Kidney epithelial cell (primary cell): ENCODE results near the gene CABLES1. TPM values are rescaled to one million over a fixed set of nuclear protein-coding genes. Genes with fewer than 3 reads are reported as not detected.
A peak's percentile ranks its signal among the peaks of the same experiment; 100 is the strongest.

Experiments used
- DNase-seq: peaks from one replicate; pipeline ENCODE4 v3.0.0-alpha.2; 2010; ENCODE audit warnings: low read depth
- H3K27me3 ChIP-seq: 2 replicates; pipeline ENCODE4 v1.6.0; 2011; ENCODE audit warnings: low read length; ENCODE audit not compliant: control insufficient read depth, insufficient read depth
- H3K36me3 ChIP-seq: 2 replicates; pipeline ENCODE4 v1.5.1; 2011; ENCODE audit warnings: low read length; ENCODE audit not compliant: control insufficient read depth, insufficient read depth
- H3K4me3 ChIP-seq: 2 replicates; pipeline ENCODE4 v1.5.1; 2011; ENCODE audit warnings: low read depth, mild to moderate bottlenecking, control low read depth, low read length
- CTCF ChIP-seq: IDR thresholded peaks from 2 replicates; pipeline ENCODE4 v1.5.1; 2011; ENCODE audit warnings: mild to moderate bottlenecking, moderate library complexity, low read length, control low read depth, inconsistent platforms; ENCODE audit not compliant: insufficient read depth, poor library complexity, severe bottlenecking
- total RNA-seq: library from RNA; depleted of rRNA; stranded (reverse); fragments of >200 nt; gene quantifications from 2 replicates; pipeline ENCODE4 v1.2.3, GENCODE V29; 2015

CABLES1 gene
- total RNA-seq, 1 donor from 2014 or later, result 9.6 TPM

DNA sequence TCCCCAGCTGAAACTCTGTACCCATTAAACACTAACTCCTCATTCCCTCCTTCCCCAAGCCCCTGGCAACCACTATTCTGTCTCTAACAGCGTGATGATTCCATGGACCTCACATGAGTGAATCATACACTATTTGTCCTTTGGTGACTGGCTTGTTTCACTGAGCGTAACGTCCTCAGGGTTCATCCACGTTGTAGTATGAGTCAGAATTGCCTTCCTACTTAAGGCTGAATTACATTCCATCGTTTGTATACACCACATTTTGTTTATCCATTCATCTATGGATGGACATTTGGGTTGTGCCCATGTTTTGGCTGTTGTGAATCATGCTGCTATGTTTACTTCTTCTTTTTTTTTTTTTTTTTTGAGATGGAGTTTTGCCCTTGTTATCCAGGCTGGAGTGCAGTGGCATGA lies 19.6 kb upstream of the CABLES1 start:
- TF ChIP-seq CTCF, result no peak
- Histone ChIP-seq H3K4me3 (no peak overlapping the region), H3K36me3 (no peaks in the 10 kb centered on the region), H3K27me3 (no peaks in the 10 kb centered on the region)
- DNase-seq, result peak; percentile 98

DNA sequence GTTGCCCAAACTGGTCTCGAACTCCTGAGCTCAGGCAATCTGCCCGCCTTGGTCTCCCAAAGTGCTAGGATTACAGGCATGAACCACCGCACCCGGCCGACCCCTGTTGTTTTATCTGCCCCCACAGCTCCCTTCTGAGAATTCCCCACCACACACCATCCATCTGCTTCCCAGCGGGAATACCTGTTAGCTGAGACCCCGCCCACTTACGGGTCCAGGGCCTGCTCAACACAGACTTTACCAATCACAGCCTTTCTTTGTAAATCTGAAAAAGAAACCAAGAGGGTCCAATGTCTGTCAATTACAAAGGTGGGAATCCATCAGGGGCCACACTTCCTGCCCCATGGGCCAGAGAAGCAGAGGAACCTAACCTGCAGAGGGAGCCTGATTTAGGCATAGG lies 14.2 kb upstream of the CABLES1 start:
- H3K4me3 ChIP-seq, result no peak overlapping the region
- DNase-seq, result no peak
- TF ChIP-seq CTCF, result no peak
- no peaks in the 10 kb centered on the region for H3K27me3 ChIP-seq
- H3K36me3 ChIP-seq, result no peaks in the 10 kb centered on the region

DNA sequence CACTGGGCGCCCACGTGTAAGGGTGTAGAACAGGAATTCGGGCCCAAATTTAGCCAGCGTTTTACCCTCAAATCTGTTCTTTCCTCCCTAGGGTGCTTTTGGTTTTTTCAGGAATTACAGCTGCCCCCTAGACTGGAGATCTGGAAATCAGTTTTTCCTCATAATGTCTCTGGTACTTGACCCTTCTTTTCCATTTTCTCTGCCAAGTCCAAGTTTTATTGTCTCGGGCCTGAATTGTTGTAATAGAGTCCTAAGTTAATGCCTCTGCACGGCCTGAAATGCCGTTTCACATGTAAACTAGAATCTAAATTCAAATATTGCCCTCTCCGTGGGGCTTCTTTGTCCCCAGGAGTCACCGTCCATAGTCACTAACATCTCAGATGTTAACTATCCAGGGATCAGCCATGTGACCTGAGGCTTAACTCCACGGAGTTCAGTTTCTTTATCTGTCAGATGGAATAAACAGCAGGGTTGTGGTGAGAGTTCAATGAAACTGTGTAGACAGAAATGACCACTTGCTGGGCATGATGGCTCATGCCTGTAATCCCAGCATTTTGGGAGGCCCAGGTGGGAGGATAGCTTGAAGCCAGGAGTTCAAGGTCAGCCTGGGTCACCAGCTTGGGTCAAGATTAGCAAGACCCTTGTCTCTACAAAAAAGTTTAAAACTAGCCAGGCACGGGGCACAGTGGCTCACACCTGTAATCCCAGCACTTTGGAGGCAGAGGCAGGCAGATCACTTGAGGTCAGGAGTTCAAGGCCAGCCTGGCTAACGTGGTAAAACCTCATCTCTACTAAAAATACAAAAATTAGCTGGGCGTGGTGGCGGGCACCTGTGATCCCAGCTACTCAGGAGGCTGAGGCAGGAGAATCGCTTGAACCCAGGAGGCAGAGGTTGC lies 12.7 kb upstream of the CABLES1 start:
- H3K27me3 ChIP-seq, result no peaks in the 10 kb centered on the region
- DNase-seq, result no peak
- no peak for TF ChIP-seq CTCF
- no peak overlapping the region for H3K4me3 ChIP-seq
- H3K36me3 ChIP-seq, result no peaks in the 10 kb centered on the region

DNA sequence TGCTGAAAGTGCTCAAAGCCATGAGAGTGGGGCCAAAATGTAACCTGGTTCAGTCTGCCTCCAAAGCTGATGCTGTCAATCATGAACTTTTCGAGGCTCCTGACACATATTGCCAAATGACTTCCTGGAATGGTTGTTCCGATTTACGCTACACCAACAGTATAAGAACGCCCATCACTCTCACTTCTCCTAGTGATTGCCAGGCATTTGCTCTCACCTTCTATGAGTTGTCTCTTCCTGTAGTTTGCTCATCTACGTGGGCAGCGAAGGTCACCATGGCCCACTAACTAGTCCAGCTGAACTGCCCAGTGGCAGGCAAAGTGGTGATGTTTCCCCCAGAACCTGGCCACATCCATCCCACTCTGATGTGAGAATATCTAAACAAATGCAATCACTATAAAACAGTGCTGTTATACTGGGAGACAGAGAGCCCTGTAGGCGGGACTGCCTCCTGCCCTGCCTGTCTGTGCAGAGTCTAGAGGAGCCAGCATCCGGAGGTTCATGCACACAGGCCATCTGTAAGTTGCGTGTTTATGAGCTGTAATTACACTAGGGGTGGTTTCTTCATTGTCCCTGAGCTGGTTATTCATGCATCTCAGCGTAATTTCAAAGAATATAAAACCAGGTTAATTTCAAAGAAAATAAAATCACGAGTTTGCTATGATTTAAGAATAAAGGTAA lies 8.8 kb upstream of the CABLES1 start:
- no peak for TF ChIP-seq CTCF
- Histone ChIP-seq H3K27me3 (no peaks in the 10 kb centered on the region), H3K36me3 (no peaks in the 10 kb centered on the region), H3K4me3 (no peak overlapping the region)
- no peak for DNase-seq

- Histone ChIP-seq H3K36me3 (no peaks in the 10 kb centered on the region), H3K4me3 (no peak overlapping the region), H3K27me3 (no peaks in the 10 kb centered on the region)
- DNase-seq, result no peak
- no peak for TF ChIP-seq CTCF
Observed at GRCh38 chr18:23127090-23127489, 8.2 kb upstream of the CABLES1 start.
